Activated B cell treated with CpG ODN at 0.5 μM for 24 hours (primary cell): ENCODE measurements around the gene DBX1. TPM values are rescaled to one million over a fixed set of nuclear protein-coding genes. Genes with fewer than 3 reads are reported as not detected.

Source experiments
- ATAC-seq: fragments of 200-7000 bp; cut with Tn5 transposase; one replicate; pipeline ENCODE4 v1.10.0; 2021; ENCODE audit warnings: low read depth, mild to moderate bottlenecking, moderate library complexity
- CTCF ChIA-PET: fragments of 350-600 bp; sonication (Branson Sonifier 250); formaldehyde crosslinking; loops from one replicate; lab custom pipeline; 2021; ENCODE audit warnings: antibody characterized with exemption; lab: Charles Lee
- POLR2A ChIA-PET: fragments of 350-600 bp; sonication (Branson Sonifier 250); formaldehyde crosslinking; loops from one replicate; lab custom pipeline; 2021; ENCODE audit warnings: antibody characterized with exemption; lab: Charles Lee
- DNase-seq: peaks from one replicate; pipeline ENCODE4 v3.0.0; 2022
- H3K27ac Mint-ChIP-seq: one replicate; pipeline ENCODE4 v1.8.0; 2020; ENCODE audit warnings: mixed read lengths
- H3K27me3 Mint-ChIP-seq: one replicate; pipeline ENCODE4 v1.8.0; 2021; ENCODE audit warnings: mixed read lengths
- H3K36me3 Mint-ChIP-seq: one replicate; pipeline ENCODE4 v1.8.0; 2021; ENCODE audit warnings: low read depth, mixed read lengths
- H3K4me1 Mint-ChIP-seq: one replicate; pipeline ENCODE4 v1.8.0; 2021; ENCODE audit warnings: mixed read lengths
- H3K4me3 Mint-ChIP-seq: one replicate; pipeline ENCODE4 v1.8.0; 2020; ENCODE audit warnings: mild to moderate bottlenecking, mixed read lengths
- H3K9me3 Mint-ChIP-seq: one replicate; pipeline ENCODE4 v1.8.0; 2020; ENCODE audit warnings: mixed read lengths
- CTCF ChIP-seq: fragments of 200-600 bp; IDR thresholded peaks from one replicate; pipeline ENCODE4 v1.8.0; 2022; ENCODE audit warnings: antibody characterized with exemption, mild to moderate bottlenecking
- intact Hi-C: fragments of 100-400 bp; cut with micrococcal nuclease; formaldehyde crosslinking; loops from one replicate; pipeline ENCODE4 v1.15.1; 2024
- total RNA-seq: library from RNA; stranded (reverse); gene quantifications from 2 replicates; pipeline ENCODE4 v1.2.3, GENCODE V29; 2022

The DBX1 gene
- total RNA-seq, 1 donor from 2014 or later = not detected

- H3K4me3 Mint-ChIP-seq = no peak overlapping the region
- H3K27ac Mint-ChIP-seq = no peak overlapping the region
- H3K9me3 Mint-ChIP-seq = no peaks in the 10 kb centered on the region
- H3K36me3 Mint-ChIP-seq = no peaks in the 10 kb centered on the region
- no peak for TF ChIP-seq CTCF
- peaks cover 7% of the 10 kb centered on the region for H3K27me3 Mint-ChIP-seq
- POLR2A ChIA-PET = no interaction called here
- no peak for DNase-seq
- CTCF ChIA-PET = no interaction called here
- intact Hi-C loops = no loop called here
- H3K4me1 Mint-ChIP-seq = no peaks in the 10 kb centered on the region
- no peak for ATAC-seq
These were observed 32.4 kb upstream of the DBX1 start for GRCh38 chr11:20192641-20193040.

GRCh38 chr11:20192151-20192550, 31.9 kb upstream of the DBX1 start:
- CTCF ChIA-PET = no interaction called here
- POLR2A ChIA-PET = no interaction called here
- Mint-ChIP-seq H3K27me3 (peaks cover 5% of the 10 kb centered on the region), H3K9me3 (no peaks in the 10 kb centered on the region), H3K27ac (no peak overlapping the region), H3K4me3 (no peak overlapping the region), H3K4me1 (no peaks in the 10 kb centered on the region), H3K36me3 (no peaks in the 10 kb centered on the region)
- intact Hi-C loops = no loop called here
- ATAC-seq (no peak), DNase-seq (no peak)
- TF ChIP-seq CTCF = no peak

- Mint-ChIP-seq H3K4me3 (no peak overlapping the region), H3K9me3 (no peaks in the 10 kb centered on the region), H3K27me3 (peaks cover 37% of the 10 kb centered on the region), H3K36me3 (no peaks in the 10 kb centered on the region), H3K4me1 (no peaks in the 10 kb centered on the region), H3K27ac (no peak overlapping the region)
- TF ChIP-seq CTCF = no peak
- POLR2A ChIA-PET = no interaction called here
- intact Hi-C loops = no loop called here
- no peak for ATAC-seq
- CTCF ChIA-PET = no interaction called here
- no peak for DNase-seq
These were observed 18.7 kb upstream of the DBX1 start for GRCh38 chr11:20178976-20179375.

GRCh38 chr11:20177136-20177535, 16.9 kb upstream of the DBX1 start:
- Mint-ChIP-seq H3K36me3 (no peaks in the 10 kb centered on the region), H3K9me3 (no peaks in the 10 kb centered on the region), H3K4me3 (no peak overlapping the region), H3K27ac (no peak overlapping the region), H3K27me3 (peaks cover 31% of the 10 kb centered on the region), H3K4me1 (no peaks in the 10 kb centered on the region)
- CTCF ChIA-PET = no interaction called here
- DNase-seq = no peak
- ATAC-seq = no peak
- POLR2A ChIA-PET = no interaction called here
- no peak for TF ChIP-seq CTCF
- intact Hi-C loops = no loop called here

GRCh38 chr11:20172721-20173447, 12.6 kb upstream of the DBX1 start:
- peaks cover 7% of the 10 kb centered on the region for H3K9me3 Mint-ChIP-seq
- ATAC-seq (no peak), DNase-seq (no peak)
- no peak for TF ChIP-seq CTCF
- H3K27me3 Mint-ChIP-seq = peaks cover 22% of the 10 kb centered on the region
- no peak overlapping the region for H3K4me3 Mint-ChIP-seq
- no peaks in the 10 kb centered on the region for H3K36me3 Mint-ChIP-seq
- ChIA-PET POLR2A (no interaction called here), CTCF (no interaction called here)
- H3K27ac Mint-ChIP-seq = no peak overlapping the region
- H3K4me1 Mint-ChIP-seq = no peaks in the 10 kb centered on the region
- intact Hi-C loops = no loop called here
